ENCODE results near the gene ITGAV. TPM values are rescaled to one million over a fixed set of nuclear protein-coding genes. Genes with fewer than 3 reads are reported as not detected.

The ITGAV gene
- total RNA-seq, 1 donor from 2014 or later, result 72.8 TPM

DNA sequence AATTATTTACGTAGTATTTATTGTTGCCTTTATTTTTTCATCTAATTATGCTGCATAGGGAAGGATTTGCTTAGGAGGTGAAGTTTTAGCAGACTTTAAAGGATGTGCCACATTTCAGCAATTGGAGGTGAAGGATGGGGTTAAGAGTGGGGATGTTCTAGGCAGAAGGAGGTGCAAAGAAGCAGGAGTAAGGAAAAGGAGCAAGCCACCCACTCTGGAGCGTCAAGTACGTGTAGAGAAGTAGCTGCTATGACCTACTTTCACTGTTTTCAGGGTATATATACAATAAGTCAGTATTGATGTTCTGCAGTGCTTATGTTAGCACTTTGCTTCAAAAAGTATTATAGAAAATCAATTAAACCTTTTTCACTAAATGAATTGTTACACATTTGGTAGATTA is 34.4 kb downstream of the ITGAV start:
- DNase-seq (ENCODE audit: low spot score), result no peak
- Mint-ChIP-seq H3K4me3 (no peak overlapping the region), H3K36me3 (peaks cover 30% of the 10 kb centered on the region), H3K27ac (no peak overlapping the region), H3K9me3 (no peaks in the 10 kb centered on the region), H3K27me3 (ENCODE audit: insufficient read depth, low read depth) (no peaks in the 10 kb centered on the region), H3K4me1 (peaks cover 9% of the 10 kb centered on the region)
- H3K4me2 ChIP-seq, result no peak overlapping the region
- peaks cover 8% of the 10 kb centered on the region for H3K4me1 ChIP-seq
- H4K20me1 ChIP-seq (ENCODE audit: low read depth), result no peaks in the 10 kb centered on the region
- no peaks in the 10 kb centered on the region for H3K79me2 ChIP-seq (ENCODE audit: low read depth)
- H3K36me3 ChIP-seq, result no peaks in the 10 kb centered on the region
- no peaks in the 10 kb centered on the region for H3K9me3 ChIP-seq (ENCODE audit: low read depth)
- TF ChIP-seq EZH2 (IDR thresholded peaks at IDR 0.05) (no peak), EZH2phosphoT487 (IDR thresholded peaks at IDR 0.05) (no peak)
- TF ChIP-seq, protein P1, sequence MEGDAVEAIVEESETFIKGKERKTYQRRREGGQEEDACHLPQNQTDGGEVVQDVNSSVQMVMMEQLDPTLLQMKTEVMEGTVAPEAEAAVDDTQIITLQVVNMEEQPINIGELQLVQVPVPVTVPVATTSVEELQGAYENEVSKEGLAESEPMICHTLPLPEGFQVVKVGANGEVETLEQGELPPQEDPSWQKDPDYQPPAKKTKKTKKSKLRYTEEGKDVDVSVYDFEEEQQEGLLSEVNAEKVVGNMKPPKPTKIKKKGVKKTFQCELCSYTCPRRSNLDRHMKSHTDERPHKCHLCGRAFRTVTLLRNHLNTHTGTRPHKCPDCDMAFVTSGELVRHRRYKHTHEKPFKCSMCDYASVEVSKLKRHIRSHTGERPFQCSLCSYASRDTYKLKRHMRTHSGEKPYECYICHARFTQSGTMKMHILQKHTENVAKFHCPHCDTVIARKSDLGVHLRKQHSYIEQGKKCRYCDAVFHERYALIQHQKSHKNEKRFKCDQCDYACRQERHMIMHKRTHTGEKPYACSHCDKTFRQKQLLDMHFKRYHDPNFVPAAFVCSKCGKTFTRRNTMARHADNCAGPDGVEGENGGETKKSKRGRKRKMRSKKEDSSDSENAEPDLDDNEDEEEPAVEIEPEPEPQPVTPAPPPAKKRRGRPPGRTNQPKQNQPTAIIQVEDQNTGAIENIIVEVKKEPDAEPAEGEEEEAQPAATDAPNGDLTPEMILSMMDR (IDR thresholded peaks at IDR 0.05), result no peak
- no peak overlapping the region for H3K27ac ChIP-seq
- H3K27me3 ChIP-seq, result no peaks in the 10 kb centered on the region
- H3K4me3 ChIP-seq, result no peak overlapping the region
- H2AFZ ChIP-seq (replicated peaks), result no peak overlapping the region
- H3F3A ChIP-seq (ENCODE audit: low read depth), result no peaks in the 10 kb centered on the region
- H3K9ac ChIP-seq, result no peak overlapping the region

DNA sequence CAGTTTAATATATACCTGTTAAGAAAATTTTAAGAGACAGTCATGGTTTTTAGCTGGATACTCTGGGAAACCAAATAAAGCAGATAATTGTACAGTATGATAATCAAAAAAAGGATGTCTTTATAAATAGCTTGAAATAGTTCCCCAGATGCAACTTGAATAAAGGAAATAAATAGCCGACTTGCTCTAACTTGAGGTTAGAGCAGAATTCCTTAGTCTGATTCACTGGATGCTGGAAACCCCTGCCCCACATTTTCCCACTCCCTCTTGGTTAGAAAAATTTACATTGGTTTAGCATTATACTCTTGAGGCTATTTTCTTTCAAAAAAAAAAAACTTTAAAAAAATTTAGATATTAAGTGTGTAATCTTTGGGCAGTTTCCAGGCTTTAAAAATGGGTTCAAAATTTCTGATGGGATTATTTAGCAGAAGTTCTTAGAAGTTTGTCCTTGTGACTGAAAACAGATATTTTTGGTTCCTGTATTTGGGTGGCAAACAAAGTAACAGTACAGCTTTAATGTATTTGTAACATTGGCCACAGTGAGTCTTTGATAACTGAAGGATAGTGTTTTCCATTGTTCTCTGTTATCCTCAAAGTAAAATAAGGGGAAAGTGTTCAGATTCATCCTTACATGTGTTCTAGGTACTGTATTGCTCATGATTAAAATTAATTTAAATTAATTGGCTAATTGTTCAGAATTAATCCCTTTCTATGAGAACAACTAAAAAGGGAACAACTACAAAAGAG is 39.6 kb downstream of the ITGAV start:
- H3K4me1 ChIP-seq, result peaks cover 8% of the 10 kb centered on the region
- H3K36me3 Mint-ChIP-seq, result peaks cover 10% of the 10 kb centered on the region
- H3K9me3 ChIP-seq (ENCODE audit: low read depth), result no peaks in the 10 kb centered on the region
- TF ChIP-seq EZH2 (IDR thresholded peaks at IDR 0.05), result no peak
- no peak for TF ChIP-seq EZH2phosphoT487 (IDR thresholded peaks at IDR 0.05)
- TF ChIP-seq, protein P1 (IDR thresholded peaks at IDR 0.05), result no peak
- H3K4me3 ChIP-seq, result no peak overlapping the region
- no peak overlapping the region for H3K4me3 Mint-ChIP-seq
- no peak overlapping the region for H3K27ac ChIP-seq
- H3K9ac ChIP-seq, result no peak overlapping the region
- no peak overlapping the region for H3K27ac Mint-ChIP-seq
- no peaks in the 10 kb centered on the region for H3K79me2 ChIP-seq (ENCODE audit: low read depth)
- H3K27me3 Mint-ChIP-seq (ENCODE audit: insufficient read depth, low read depth), result no peaks in the 10 kb centered on the region
- H3K36me3 ChIP-seq, result no peaks in the 10 kb centered on the region
- peaks cover 9% of the 10 kb centered on the region for H3K4me1 Mint-ChIP-seq
- H3K27me3 ChIP-seq, result no peaks in the 10 kb centered on the region
- H2AFZ ChIP-seq (replicated peaks), result no peak overlapping the region
- no peak overlapping the region for H3K4me2 ChIP-seq
- H4K20me1 ChIP-seq (ENCODE audit: low read depth), result no peaks in the 10 kb centered on the region
- no peaks in the 10 kb centered on the region for H3F3A ChIP-seq (ENCODE audit: low read depth)
- no peaks in the 10 kb centered on the region for H3K9me3 Mint-ChIP-seq
- no peak for DNase-seq (ENCODE audit: low spot score)

DNA sequence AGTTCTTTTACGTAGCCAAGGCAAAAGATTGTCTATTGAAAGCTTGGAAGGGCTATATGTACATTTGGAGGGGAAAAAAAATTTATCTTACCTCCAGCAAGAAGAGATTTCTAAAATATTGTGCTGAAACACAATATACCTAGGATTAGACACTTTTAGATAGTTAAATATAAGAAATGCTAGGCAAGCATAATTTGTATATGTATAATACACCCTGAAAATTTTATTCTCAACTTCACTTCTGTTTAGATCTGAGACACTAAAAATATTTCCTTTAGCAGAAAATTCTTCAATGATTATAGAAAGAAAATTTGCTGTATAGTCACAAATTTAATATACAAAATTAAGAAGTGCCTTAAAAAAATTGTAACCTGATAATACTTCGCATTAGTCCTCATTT is 42.6 kb downstream of the ITGAV start:
- Histone ChIP-seq H3K4me3 (no peak overlapping the region), H3K79me2 (ENCODE audit: low read depth) (no peaks in the 10 kb centered on the region), H3K27ac (no peak overlapping the region), H3K36me3 (no peaks in the 10 kb centered on the region), H2AFZ (replicated peaks) (no peak overlapping the region), H3K4me2 (no peak overlapping the region), H3K9me3 (ENCODE audit: low read depth) (no peaks in the 10 kb centered on the region), H3K9ac (no peak overlapping the region), H3F3A (ENCODE audit: low read depth) (no peaks in the 10 kb centered on the region), H4K20me1 (ENCODE audit: low read depth) (no peaks in the 10 kb centered on the region), H3K27me3 (no peaks in the 10 kb centered on the region), H3K4me1 (no peaks in the 10 kb centered on the region)
- H3K27me3 Mint-ChIP-seq (ENCODE audit: insufficient read depth, low read depth), result no peaks in the 10 kb centered on the region
- DNase-seq (ENCODE audit: low spot score), result no peak
- no peaks in the 10 kb centered on the region for H3K4me1 Mint-ChIP-seq
- peaks cover 4% of the 10 kb centered on the region for H3K36me3 Mint-ChIP-seq
- TF ChIP-seq EZH2 (IDR thresholded peaks at IDR 0.05) (no peak), EZH2phosphoT487 (IDR thresholded peaks at IDR 0.05) (no peak)
- TF ChIP-seq, protein P1 (IDR thresholded peaks at IDR 0.05), result no peak
- H3K4me3 Mint-ChIP-seq, result no peak overlapping the region
- no peaks in the 10 kb centered on the region for H3K9me3 Mint-ChIP-seq
- no peak overlapping the region for H3K27ac Mint-ChIP-seq
